ENCODE results near the gene MROH2A.

Gene MROH2A

DNA sequence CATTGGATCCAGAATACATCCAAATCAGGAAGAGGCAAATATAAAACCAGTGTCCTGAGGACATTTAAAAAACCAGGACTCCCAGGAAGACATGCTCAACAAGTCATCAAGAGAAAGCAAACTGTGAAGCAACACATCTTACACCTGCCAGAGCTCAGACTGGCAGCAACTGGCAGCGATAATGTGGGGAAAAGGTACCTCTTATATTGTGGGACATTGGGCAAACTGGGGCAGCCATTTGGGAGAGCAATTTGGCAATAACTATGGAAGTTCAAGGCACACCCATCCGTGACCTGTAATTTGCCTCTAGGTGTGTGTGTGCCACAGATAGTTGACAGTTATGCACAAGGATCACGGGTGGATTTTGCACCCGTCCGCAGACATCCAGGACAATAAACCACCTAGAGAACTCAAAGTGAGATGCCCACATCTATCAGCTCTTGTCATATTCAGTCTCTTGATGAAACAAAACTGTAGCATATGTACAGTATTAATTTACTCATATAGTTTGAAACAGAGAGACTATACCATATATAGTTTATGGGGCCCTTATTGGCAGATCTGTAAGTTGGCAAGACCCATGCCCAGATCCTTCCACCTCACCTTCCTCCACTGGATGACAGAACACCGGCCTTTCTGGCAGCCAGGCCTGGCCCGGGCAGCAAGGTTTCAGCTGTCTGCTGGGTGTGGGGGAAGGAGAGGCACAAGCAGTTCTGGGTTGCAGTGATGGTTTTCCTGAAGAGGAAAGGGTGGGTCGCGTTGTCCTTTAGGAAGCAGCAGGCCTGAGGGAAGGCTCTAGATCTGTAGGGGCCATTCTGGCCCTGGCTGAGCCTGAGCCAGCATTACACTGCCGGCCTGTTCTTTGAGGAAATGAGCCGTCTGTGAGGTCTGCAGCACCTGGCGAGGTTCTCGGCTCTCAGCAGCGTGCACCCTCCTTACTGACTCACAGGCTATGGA, 57.4 kb downstream of the MROH2A start:
- no peak for DNase-seq (ENCODE audit: low read depth)

GRCh38 chr2:233836359-233836758, 58.2 kb downstream of the MROH2A start:
- no peak for DNase-seq (ENCODE audit: low read depth)

- DNase-seq (ENCODE audit: low read depth), result no peak
These were observed 59.6 kb downstream of the MROH2A start for GRCh38 chr2:233837694-233838229.

GRCh38 chr2:233838251-233838650, 60.1 kb downstream of the MROH2A start:
- no peak for DNase-seq (ENCODE audit: low read depth)

DNA sequence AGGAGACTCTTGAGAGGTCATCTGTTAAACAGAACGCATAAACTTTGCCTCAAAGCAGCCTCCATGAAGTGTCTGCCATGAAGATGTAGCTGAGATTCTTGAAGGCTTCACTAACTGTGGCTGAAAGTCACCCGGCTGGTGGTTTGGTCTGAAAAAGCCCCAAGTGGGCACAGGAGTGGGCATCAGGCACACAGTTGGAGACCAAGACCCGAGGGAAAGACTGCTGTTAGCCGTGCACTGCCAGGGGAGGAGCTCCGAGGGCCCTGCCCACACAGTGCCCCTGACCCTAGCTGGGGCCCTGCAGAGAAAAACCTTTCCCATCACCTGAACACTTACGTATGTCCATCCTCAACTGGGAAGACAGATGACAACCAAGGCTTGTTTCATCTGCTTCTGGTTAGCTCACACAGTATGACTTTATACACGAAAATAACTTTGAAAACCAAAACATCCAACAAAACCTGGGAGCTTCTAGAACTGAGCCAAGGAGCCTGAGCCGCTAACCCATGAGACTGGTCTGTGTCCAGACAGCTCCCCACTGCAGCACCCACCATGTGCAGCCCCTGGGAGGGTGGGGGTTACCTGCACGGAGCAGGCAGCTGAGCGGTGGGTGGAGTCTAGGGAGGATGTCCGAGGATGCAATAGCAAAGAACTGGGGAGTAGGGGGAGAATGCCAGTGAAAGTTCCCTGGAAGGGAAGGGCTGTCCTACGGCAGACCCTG, 60.8 kb downstream of the MROH2A start:
- DNase-seq (ENCODE audit: low read depth), result no peak

- DNase-seq (ENCODE audit: low read depth), result no peak
These were observed 61.3 kb downstream of the MROH2A start for GRCh38 chr2:233839447-233839820.

- DNase-seq (ENCODE audit: low read depth), result no peak
These were observed 62.4 kb downstream of the MROH2A start for GRCh38 chr2:233840520-233840919.

DNA sequence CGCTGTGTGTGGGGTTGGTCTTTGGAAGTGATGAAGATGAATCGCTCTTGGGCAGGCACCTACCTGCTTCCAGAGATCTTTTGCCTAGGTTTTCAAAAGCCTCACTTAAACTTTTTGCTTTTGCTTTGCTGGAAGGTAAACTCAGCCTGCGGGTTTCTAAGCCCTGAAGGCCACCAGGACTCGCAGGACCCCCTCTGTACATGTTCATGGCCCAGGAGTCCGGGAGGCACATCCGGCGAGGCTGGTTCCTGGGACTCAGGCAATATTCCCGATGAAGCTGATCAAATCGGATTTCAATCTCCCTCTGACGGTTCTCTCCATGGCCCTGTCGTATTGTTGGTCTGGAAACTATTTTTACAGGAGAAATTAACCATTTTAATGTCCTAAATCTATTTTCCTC, 63.1 kb downstream of the MROH2A start:
- DNase-seq (ENCODE audit: low read depth), result no peak

- no peak for DNase-seq (ENCODE audit: low read depth)
These were observed 66.1 kb downstream of the MROH2A start for GRCh38 chr2:233844064-233844807.

DNA sequence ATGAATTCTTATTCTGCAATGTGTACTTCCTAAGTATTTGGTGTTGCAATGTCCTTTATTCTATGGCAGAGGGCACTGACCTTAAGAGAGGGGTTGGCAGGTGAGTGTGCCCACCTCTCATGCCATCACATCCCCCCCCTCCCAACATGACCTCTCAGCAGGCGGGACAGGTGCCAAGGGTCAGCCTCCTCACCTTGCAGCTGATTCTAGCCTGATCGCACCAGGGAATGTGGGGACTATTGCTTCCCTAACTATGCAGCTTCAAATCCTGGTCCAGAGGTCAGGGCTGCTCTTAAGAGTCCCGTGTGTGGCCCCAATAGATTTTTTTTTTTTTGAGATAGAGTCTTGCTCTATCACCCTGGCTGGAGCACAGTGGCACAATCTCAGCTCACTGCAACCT, 66.7 kb downstream of the MROH2A start:
- no peak for DNase-seq (ENCODE audit: low read depth)

- no peak for DNase-seq (ENCODE audit: low read depth)
These were observed 67.4 kb downstream of the MROH2A start for GRCh38 chr2:233845301-233846060.

DNA sequence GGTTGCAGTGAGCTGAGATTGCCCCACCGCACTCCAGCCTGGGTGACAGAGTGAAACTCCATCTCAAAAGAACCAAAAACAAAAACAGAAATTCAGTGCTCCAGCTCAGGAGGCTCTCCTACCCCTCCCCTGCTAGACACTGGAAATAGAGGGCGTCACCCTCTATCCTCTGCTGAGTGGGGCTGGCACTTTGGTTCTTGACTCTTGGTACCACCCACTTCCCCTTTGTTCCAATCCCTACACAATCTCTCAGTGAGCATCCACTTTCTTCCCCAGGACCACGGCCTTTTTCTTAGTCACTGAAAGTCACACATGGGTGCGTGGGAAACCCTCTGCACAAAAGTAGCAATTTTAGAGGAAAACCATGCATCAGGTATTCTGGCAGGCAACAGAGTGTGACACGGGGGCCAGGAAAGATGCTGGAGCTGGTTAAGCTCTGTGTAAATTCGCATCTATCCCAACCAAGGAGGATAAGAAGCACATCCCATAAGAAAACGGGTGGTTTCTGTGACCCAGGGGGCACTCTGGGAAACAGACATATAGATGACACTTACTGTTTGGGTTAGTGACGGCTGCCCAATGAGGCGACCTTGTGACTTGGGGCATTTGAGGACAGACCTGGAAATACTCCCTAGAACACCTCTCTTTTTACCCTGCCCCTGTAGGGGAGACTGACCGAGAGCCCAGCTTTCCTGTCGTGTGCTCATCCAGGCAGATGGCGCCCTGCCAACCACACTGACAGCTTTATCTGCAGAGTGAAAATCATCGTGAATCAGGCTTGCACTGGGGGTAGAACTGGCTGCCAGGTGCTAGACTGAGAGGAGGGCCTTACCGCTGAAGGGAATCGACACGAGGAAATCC, 68.5 kb downstream of the MROH2A start:
- DNase-seq (ENCODE audit: low read depth), result no peak

- no peak for DNase-seq (ENCODE audit: low read depth)
These were observed 69.2 kb downstream of the MROH2A start for GRCh38 chr2:233847248-233847898.

GRCh38 chr2:233848276-233848675, 70.1 kb downstream of the MROH2A start:
- no peak for DNase-seq (ENCODE audit: low read depth)

DNA sequence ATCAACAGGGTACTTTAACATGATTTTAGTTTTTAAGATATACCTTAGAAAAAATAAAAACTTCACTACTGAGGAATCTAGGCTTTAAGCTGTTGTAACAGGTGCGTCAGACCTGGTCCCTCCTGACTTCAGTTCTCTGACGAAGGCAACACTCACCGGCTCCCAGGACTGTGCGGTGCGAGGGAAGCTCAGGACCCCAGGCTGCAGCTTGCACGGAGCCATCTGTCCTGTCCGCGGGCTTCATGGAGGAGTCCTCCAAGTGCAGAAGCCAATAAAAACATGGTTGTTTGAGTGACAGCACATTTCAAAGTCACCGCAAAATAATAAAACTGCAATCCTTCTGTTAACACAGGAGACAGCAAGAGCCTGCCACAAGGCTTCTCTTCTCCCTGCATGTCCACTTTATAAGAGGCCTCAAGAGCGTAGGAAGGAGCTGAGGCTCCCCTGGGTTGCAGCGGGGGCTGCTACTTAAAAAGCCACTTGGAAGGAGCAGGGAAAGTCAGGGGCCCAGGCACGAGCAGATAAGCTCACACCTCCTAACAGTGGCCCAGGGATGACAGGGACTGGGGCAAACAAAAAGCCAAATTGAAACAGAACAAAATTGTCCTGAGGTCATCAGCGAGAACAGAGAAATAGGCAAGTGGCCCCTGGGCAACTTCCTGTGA, 71.6 kb downstream of the MROH2A start:
- DNase-seq (ENCODE audit: low read depth), result no peak

- DNase-seq (ENCODE audit: low read depth), result no peak
These were observed 72.6 kb downstream of the MROH2A start for GRCh38 chr2:233850745-233851144.

- DNase-seq (ENCODE audit: low read depth), result no peak
These were observed 73.0 kb downstream of the MROH2A start for GRCh38 chr2:233851169-233851568.

DNA sequence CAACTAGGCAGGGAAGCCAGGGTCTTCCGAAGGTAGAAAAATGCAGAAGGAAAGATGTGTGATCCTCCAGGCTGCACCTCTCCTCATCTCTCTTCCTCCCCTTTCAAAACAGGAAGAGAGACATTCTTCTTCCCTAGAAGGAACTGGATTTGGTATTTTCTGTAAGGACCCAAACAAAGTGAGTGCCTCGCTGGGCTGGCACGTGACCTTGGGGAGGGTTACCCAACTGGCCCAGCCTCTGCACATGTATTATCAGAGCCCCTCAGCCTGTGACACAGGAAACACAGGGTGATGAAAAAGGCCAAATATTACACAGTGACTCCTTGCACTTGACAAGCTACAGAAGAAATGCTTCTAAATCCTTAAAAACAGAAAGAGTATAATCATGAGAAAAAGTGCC, 73.9 kb downstream of the MROH2A start:
- no peak for DNase-seq (ENCODE audit: low read depth)

DNA sequence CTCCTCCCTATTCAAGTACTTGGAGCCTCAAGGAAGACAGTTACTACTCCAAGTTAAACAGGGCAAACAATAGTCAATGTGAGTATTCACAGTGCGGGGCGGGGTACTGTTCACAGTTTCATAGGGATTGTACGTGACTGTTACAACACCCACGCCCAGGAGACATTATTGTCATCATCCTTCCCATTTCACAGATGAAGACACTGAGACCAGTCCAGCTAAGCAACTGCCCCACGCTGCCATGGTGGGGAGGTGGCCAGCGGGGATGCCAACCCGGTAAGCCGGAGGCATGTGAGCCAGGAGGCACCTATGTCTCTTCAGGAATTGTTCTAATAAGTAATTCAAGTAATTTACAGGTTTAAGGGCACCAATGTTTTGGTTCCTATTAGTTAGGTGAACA, 75.2 kb downstream of the MROH2A start:
- DNase-seq (ENCODE audit: low read depth), result no peak

DNA sequence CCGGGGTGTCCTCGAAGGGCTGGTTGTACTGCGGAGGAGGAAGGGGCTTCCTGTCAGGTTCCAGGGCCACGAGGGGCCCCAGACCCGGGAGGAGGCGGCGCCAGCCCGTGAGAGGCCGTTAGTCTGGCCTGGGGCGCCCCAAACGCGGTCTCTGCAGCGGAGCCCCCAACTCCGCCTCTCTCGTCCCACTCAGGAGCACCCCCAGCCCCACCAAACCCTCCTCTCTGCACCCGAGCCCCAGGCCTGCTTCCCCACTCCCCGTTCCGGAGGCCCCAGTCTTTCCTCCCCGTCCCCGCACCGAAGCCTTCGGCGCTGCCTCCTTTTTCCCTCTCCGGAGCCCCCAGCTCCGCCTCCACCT, 75.7 kb downstream of the MROH2A start:
- DNase-seq (ENCODE audit: low read depth), result no peak
